Smooth muscle cell (in vitro differentiated cells): ENCODE measurements around the gene ZNF610. TPM values are rescaled to one million over a fixed set of nuclear protein-coding genes. Genes with fewer than 3 reads are reported as not detected.

Experiments
- DNase-seq: peaks from one replicate; lab custom pipeline; 2025; ENCODE audit not compliant: unreplicated experiment; lab: John Stamatoyannopoulos, UW
- H2AFZ ChIP-seq: fragments of 200-600 bp; sonication (generic); 2 replicates; pipeline ENCODE4 v1.6.0; 2016; ENCODE audit warnings: antibody characterized with exemption, low read depth, mild to moderate bottlenecking
- H3F3A ChIP-seq: fragments of 200-600 bp; sonication (generic); 2 replicates; pipeline ENCODE4 v1.6.0; 2017; ENCODE audit warnings: antibody characterized with exemption, low read depth
- H3K27ac ChIP-seq: fragments of 200-600 bp; sonication (generic); 2 replicates; pipeline ENCODE4 v1.5.1; 2016; ENCODE audit warnings: low read depth, mild to moderate bottlenecking
- H3K27me3 ChIP-seq: fragments of 200-600 bp; sonication (generic); 2 replicates; pipeline ENCODE4 v1.6.1; 2016; ENCODE audit warnings: low read depth, mild to moderate bottlenecking
- H3K36me3 ChIP-seq: fragments of 200-600 bp; sonication (generic); 2 replicates; pipeline ENCODE4 v1.5.1; 2016; ENCODE audit warnings: low read depth
- H3K4me1 ChIP-seq: fragments of 200-600 bp; sonication (generic); 2 replicates; pipeline ENCODE4 v1.5.1; 2016; ENCODE audit warnings: low read depth
- H3K4me2 ChIP-seq: fragments of 200-600 bp; sonication (generic); 2 replicates; pipeline ENCODE4 v1.6.0; 2016; ENCODE audit warnings: mild to moderate bottlenecking
- H3K4me3 ChIP-seq: fragments of 200-600 bp; sonication (generic); 2 replicates; pipeline ENCODE4 v1.5.1; 2016; ENCODE audit warnings: mild to moderate bottlenecking
- H3K79me2 ChIP-seq: fragments of 200-600 bp; sonication (generic); 2 replicates; pipeline ENCODE4 v1.6.0; 2016; ENCODE audit warnings: low read depth, mild to moderate bottlenecking
- H3K9ac ChIP-seq: fragments of 200-600 bp; sonication (generic); 2 replicates; pipeline ENCODE4 v1.6.0; 2016; ENCODE audit warnings: low read depth
- H3K9me3 ChIP-seq: fragments of 200-600 bp; sonication (generic); replicated peaks from 2 replicates; pipeline ENCODE4 v1.5.1; 2016; ENCODE audit warnings: low read depth
- H4K20me1 ChIP-seq: fragments of 200-600 bp; sonication (generic); 2 replicates; pipeline ENCODE4 v1.6.0; 2016; ENCODE audit warnings: low read depth
- CTCF ChIP-seq: fragments of 200-600 bp; sonication (generic); IDR thresholded peaks from 2 replicates; pipeline ENCODE4 v1.5.1; 2017; ENCODE audit warnings: borderline replicate concordance, mild to moderate bottlenecking, antibody characterized with exemption; ENCODE audit not compliant: insufficient read depth, poor library complexity, severe bottlenecking
- WGBS: methylation state at CpG from one replicate; pipeline ENCODE4 v1.1.7; 2016; ENCODE audit warnings: low lambda C conversion rate; 5-methylcytosine and 5-hydroxymethylcytosine counted together
- polyA plus RNA-seq: library from polyadenylated mRNA; unstranded; fragments of >200 nt; fragmentation: Nextera tagmentation; extraction: Ambion mirVana; gene quantifications from 2 replicates; pipeline ENCODE4 v1.2.1, GENCODE V29; 2016
- total RNA-seq: library from RNA; depleted of rRNA; stranded (reverse); fragments of >200 nt; gene quantifications from 2 replicates; pipeline ENCODE4 v1.2.3, GENCODE V29; 2014

The ZNF610 gene
- total and polyA plus RNA-seq, 2 experiments from 2014 or later, result 3.3 to 16.0 TPM

GRCh38 chr19:52351512-52351911 is 15.5 kb downstream of the ZNF610 start:
- Histone ChIP-seq H3K9ac (no peak overlapping the region), H3K4me1 (no peaks in the 10 kb centered on the region), H3K79me2 (no peaks in the 10 kb centered on the region), H3K4me3 (no peak overlapping the region), H3F3A (no peaks in the 10 kb centered on the region), H3K36me3 (peaks cover 50% of the 10 kb centered on the region), H3K4me2 (no peak overlapping the region), H4K20me1 (no peaks in the 10 kb centered on the region), H3K27me3 (no peaks in the 10 kb centered on the region), H2AFZ (no peak overlapping the region), H3K9me3 (no peaks in the 10 kb centered on the region), H3K27ac (no peak overlapping the region)
- TF ChIP-seq CTCF, result no peak
- DNase-seq, result no peak
- WGBS, result 86% methylated on average over 9 of the region's 9 CpGs

- Histone ChIP-seq H2AFZ (no peak overlapping the region), H3K9me3 (peaks cover 54% of the 10 kb centered on the region), H3K36me3 (peaks cover 45% of the 10 kb centered on the region), H3K27ac (no peak overlapping the region), H3K9ac (no peak overlapping the region), H4K20me1 (no peaks in the 10 kb centered on the region), H3K79me2 (peaks cover 13% of the 10 kb centered on the region), H3K4me1 (peaks cover 4% of the 10 kb centered on the region), H3K27me3 (no peaks in the 10 kb centered on the region), H3K4me3 (no peak overlapping the region), H3F3A (peaks cover 10% of the 10 kb centered on the region), H3K4me2 (no peak overlapping the region)
- no peak for TF ChIP-seq CTCF
- no peak for DNase-seq
- 98% methylated on average over 8 of the region's 8 CpGs for WGBS
Observed at GRCh38 chr19:52366414-52366824, 30.4 kb downstream of the ZNF610 start.

GRCh38 chr19:52369559-52370340 is 33.7 kb downstream of the ZNF610 start, which contains the start of gene ZNF880:
Gene ZNF880 (plus strand): TSS chr19:52369923. CDS start chr19:52369966, 43 bp downstream.
- peaks cover 26% of the 10 kb centered on the region for H3K9me3 ChIP-seq

More at GRCh38 chr19:52369559-52370340, 33.7 kb downstream of the ZNF610 start, which contains the start of gene ZNF880:
- TF ChIP-seq CTCF, result no peak
- WGBS, result 15% methylated on average over 52 of the region's 52 CpGs
- Histone ChIP-seq H3K4me1 (peaks cover 4% of the 10 kb centered on the region), H3K4me3 (peak within 1 kb of the TSS; percentile 77), H4K20me1 (no peaks in the 10 kb centered on the region), H3K79me2 (peaks cover 18% of the 10 kb centered on the region), H3K4me2 (peak within 1 kb of the TSS; percentile 96), H3F3A (peaks cover 10% of the 10 kb centered on the region), H3K27ac (peak within 1 kb of the TSS; percentile 100), H2AFZ (peak within 1 kb of the TSS; percentile 80), H3K9ac (peak within 1 kb of the TSS; percentile 98), H3K36me3 (peaks cover 29% of the 10 kb centered on the region), H3K27me3 (no peaks in the 10 kb centered on the region)
- peak; percentile 13 for DNase-seq
